ENCODE data around the gene FLRT2.

FLRT2 gene

GRCh38 chr14:85529803-85530574, at the start of gene FLRT2:
Gene FLRT2, plus strand, starts transcription at chr14:85530144. Its CDS starts 91,371 bp downstream, at chr14:85621515.
- in situ Hi-C loops (cut with MboI; ENCODE audit: low sequenced_read_pairs, unreplicated experiment): no loop called here
- peak; percentile 15 for DNase-seq (ENCODE audit: low spot score)
- TF ChIP-seq CTCF (IDR thresholded peaks at IDR 0.05; ENCODE audit: borderline replicate concordance, control extremely low read depth, extremely low read depth, insufficient read depth, missing control alignments): no peak

- no peak for TF ChIP-seq CTCF (IDR thresholded peaks at IDR 0.05; ENCODE audit: borderline replicate concordance, control extremely low read depth, extremely low read depth, insufficient read depth, missing control alignments)
- no peak for DNase-seq (ENCODE audit: low spot score)
- in situ Hi-C loops (cut with MboI; ENCODE audit: low sequenced_read_pairs, unreplicated experiment): no loop called here
Observed at GRCh38 chr14:85481471-85481870, 48.5 kb upstream of the FLRT2 start.

- in situ Hi-C loops (cut with MboI; ENCODE audit: low sequenced_read_pairs, unreplicated experiment): no loop called here
- TF ChIP-seq CTCF (IDR thresholded peaks at IDR 0.05; ENCODE audit: borderline replicate concordance, control extremely low read depth, extremely low read depth, insufficient read depth, missing control alignments): no peak
- no peak for DNase-seq (ENCODE audit: low spot score)
Observed at GRCh38 chr14:85482552-85482951, 47.4 kb upstream of the FLRT2 start.

- in situ Hi-C loops (cut with MboI; ENCODE audit: low sequenced_read_pairs, unreplicated experiment): no loop called here
- no peak for DNase-seq (ENCODE audit: low spot score)
- no peak for TF ChIP-seq CTCF (IDR thresholded peaks at IDR 0.05; ENCODE audit: borderline replicate concordance, control extremely low read depth, extremely low read depth, insufficient read depth, missing control alignments)
Observed at GRCh38 chr14:85483037-85483436, 46.9 kb upstream of the FLRT2 start.

- no peak for TF ChIP-seq CTCF (IDR thresholded peaks at IDR 0.05; ENCODE audit: borderline replicate concordance, control extremely low read depth, extremely low read depth, insufficient read depth, missing control alignments)
- in situ Hi-C loops (cut with MboI; ENCODE audit: low sequenced_read_pairs, unreplicated experiment): no loop called here
- DNase-seq (ENCODE audit: low spot score): no peak
Observed at GRCh38 chr14:85483652-85484051, 46.3 kb upstream of the FLRT2 start.

GRCh38 chr14:85487215-85487614, 42.7 kb upstream of the FLRT2 start:
- TF ChIP-seq CTCF (IDR thresholded peaks at IDR 0.05; ENCODE audit: borderline replicate concordance, control extremely low read depth, extremely low read depth, insufficient read depth, missing control alignments): no peak

More at GRCh38 chr14:85487215-85487614, 42.7 kb upstream of the FLRT2 start:
- no peak for DNase-seq (ENCODE audit: low spot score)
- in situ Hi-C loops (cut with MboI; ENCODE audit: low sequenced_read_pairs, unreplicated experiment): no loop called here

Data from GM13976 (cell line).